ENCODE results near the gene MARF1. TPM values are rescaled to one million over a fixed set of nuclear protein-coding genes. Genes with fewer than 3 reads are reported as not detected.
"Not testable (repeated sequence)": the region's sequence is repeated elsewhere in the genome, so short reads cannot be mapped to it uniquely, and the experiment has no call there.

Gene MARF1
- total RNA-seq, 2 donors from 2014 or later, result 39.5 to 50.9 TPM

GRCh38 chr16:15658149-15658548 is 15.2 kb upstream of the MARF1 start:
- ATAC-seq, result no peak
- intact Hi-C loops (cut with DNase I), result no loop called here

DNA sequence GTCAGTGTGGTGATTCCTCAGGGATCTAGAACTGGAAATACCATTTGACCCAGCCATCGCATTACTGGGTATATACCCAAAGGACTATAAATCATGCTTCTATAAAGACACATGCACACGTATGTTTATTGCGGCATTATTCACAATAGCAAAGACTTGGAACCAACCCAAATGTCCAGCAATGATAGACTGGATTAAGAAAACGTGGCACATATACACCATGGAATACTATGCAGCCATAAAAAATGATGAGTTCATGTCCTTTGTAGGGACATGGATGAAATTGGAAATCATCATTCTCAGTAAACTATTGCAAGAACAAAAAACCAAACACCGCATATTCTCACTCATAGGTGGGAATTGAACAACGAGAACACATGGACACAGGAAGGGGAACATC is 12.6 kb upstream of the MARF1 start:
- intact Hi-C loops (cut with DNase I); ATAC-seq; DNase-seq: not testable (repeated sequence)

More at GRCh38 chr16:15658149-15658548, 15.2 kb upstream of the MARF1 start:
- DNase-seq, result no peak

DNA sequence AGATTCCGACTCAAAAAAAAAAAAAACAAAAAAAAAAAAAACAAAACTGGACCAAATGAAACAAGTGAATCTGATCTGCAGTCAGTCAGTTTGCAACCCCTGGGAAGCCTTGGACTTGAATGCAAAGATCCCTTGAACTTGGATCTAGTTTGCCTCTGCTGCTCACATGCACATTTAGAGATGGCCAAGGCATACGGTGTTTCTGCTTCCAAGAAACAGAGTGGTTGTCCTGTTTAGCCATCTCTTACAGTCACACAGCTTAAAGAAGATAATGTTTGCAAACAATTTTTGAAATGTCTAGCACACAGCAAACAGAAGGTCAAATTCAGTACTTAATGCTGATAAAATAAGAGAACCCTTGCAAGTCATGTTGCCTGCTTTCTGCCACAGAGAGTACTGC is 11.6 kb upstream of the MARF1 start:
- intact Hi-C loops (cut with DNase I), result no loop called here
- no peak for DNase-seq
- no peak for ATAC-seq

- no peak for DNase-seq
- no peak for ATAC-seq
- intact Hi-C loops (cut with DNase I), result no loop called here
These were observed 10.3 kb upstream of the MARF1 start for GRCh38 chr16:15653227-15653626.

- intact Hi-C loops (cut with DNase I), result no loop called here
- DNase-seq (no peak), ATAC-seq (no peak)
These were observed 9.5 kb upstream of the MARF1 start for GRCh38 chr16:15652293-15653001.

- intact Hi-C loops (cut with DNase I), result no loop called here
- ATAC-seq (peak; percentile 7 to 34), DNase-seq (peak; percentile 30)
These were observed 7.8 kb upstream of the MARF1 start for GRCh38 chr16:15650698-15651171.

- peak; percentile 100 for ATAC-seq
- peak; percentile 94 for DNase-seq
- intact Hi-C loops (cut with DNase I), result no loop called here
These were observed 7.2 kb upstream of the MARF1 start, which contains the start of gene NDE1 for GRCh38 chr16:15650019-15650697. NDE1 (plus strand) TSS chr16:15650245; CDS start chr16:15664779, 14,534 bp downstream.

- intact Hi-C loops (cut with DNase I), result loop anchor here in 1 of 2 donors (10.0 kb wide), 1 partner anchor 225 kb away; no protein-coding TSS in a partner anchor
- ATAC-seq (no peak), DNase-seq (no peak)
These were observed 6.7 kb upstream of the MARF1 start for GRCh38 chr16:15649727-15650018.

DNA sequence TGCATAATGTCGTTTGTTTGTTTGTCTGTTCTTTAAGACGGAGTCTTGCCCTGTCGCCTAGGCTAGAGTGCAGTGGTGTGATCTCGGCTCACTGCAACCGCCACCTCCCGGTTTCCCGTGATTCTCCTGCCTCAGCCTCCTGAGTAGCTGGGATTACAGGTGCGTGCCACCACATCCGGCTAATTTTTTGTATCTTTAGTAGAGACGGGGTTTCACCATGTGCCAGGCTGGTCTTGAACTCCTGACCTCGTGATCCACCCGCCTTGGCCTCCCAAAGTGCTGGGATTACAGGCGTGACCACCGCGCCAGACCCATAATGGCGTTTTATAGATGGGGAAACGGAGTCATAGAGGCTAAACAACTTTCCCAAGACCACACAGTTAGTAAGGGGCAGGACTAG is 6.4 kb upstream of the MARF1 start:
- not testable (repeated sequence) for DNase-seq, ATAC-seq
- intact Hi-C loops (cut with DNase I), result loop anchor here in 1 of 2 donors (10.0 kb wide), 1 partner anchor 225 kb away; no protein-coding TSS in a partner anchor

DNA sequence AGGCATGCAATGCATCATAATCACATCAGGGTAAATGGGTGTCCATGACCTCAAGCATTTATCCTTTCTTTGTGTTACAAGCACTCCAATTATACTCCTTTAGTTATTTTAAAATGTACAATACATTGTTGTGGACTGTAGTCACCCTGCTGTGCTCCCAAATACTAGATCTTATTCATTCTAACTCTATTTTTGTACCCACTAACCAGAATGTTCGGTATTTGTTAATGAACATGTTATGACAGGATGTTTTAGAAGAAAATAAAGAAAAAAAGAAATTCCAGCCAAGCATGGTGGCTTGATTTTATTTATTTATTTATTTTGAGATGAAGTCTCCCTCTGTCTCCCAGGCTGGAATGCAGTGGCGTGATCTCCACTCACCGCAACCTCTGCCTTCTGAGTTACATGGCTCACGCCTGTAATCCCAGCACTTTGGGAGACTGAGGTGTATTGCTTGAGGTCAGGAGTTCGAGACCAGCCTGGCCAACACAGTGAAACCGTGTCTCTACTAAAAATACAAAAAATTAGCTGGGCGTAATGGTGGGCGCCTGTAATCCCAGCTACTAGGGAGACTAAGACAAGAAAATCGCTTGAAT is 5.3 kb upstream of the MARF1 start:
- ATAC-seq (no peak), DNase-seq (no peak)
- intact Hi-C loops (cut with DNase I), result loop anchor here in 1 of 2 donors (10.0 kb wide), 1 partner anchor 223 kb away; no protein-coding TSS in a partner anchor

GRCh38 chr16:15647294-15648014 is 4.5 kb upstream of the MARF1 start:
- no peak for DNase-seq
- ATAC-seq, result no peak
- intact Hi-C loops (cut with DNase I), result loop anchor here in 1 of 2 donors (10.0 kb wide), 1 partner anchor 223 kb away; no protein-coding TSS in a partner anchor

GRCh38 chr16:15646557-15647293 is 3.8 kb upstream of the MARF1 start:
- ATAC-seq, result not testable (repeated sequence)
- intact Hi-C loops (cut with DNase I), result loop anchor here in 1 of 2 donors (10.0 kb wide), 1 partner anchor 222 kb away; no protein-coding TSS in a partner anchor

DNA sequence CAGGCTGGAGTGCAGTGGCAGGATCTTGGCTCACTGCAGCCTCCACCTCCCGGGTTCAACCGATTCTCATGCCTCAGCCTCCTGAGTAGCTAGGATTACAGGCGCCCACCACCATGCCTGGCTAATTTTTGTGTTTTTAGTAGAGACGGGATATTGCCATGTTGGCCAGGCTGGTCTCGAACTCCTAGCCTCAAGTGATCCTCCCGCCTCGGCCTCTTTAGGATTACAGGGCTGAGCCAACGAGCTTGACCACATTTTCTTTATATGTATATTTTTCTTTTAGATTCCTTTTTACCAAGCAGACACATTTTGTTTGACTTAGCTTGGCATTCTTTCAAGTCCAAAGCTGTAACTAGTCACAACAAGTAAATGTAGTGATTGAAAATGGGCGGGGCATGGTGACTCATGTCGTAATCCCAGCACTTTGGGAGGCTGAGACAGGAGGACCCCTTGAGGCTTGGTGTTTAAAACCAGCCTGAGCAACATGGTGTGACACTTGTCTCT is 2.1 kb upstream of the MARF1 start:
- not testable (repeated sequence) for ATAC-seq, DNase-seq
- intact Hi-C loops (cut with DNase I), result loop anchor here in 1 of 2 donors (10.0 kb wide), 1 partner anchor 220 kb away; no protein-coding TSS in a partner anchor

More at GRCh38 chr16:15646557-15647293, 3.8 kb upstream of the MARF1 start:
- DNase-seq, result not testable (repeated sequence)

DNA sequence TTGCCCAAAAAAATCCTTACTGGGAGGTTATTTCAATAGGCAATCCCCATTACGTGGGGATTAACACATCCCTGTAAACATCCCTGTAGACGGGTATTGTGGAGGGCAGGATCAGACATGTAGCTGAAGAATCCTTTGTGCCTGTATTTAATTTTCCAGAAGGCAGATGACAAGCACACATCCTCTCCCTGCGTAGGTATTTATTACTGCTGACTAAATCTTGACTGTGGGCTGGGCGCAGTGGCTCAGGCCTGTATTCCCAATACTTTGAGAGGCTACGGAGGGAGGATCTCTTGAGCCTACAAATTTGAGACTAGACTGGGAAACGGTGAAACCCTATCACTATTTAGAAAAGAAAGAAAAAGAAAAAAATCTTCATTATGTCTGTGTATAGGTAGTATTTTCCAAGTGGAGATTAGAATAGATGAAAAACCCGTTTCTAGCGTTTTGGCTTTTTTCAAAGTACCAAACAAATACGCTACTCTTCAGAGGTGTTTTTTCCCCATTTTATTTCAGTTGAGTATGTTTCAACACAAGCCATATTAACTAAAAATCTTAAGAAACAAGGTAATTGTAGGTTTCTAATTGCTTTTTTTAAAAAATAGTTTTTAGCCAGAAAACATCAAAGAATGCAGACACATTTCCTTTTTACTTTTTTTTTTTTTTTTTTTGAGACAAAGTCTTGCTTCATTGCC is 1.5 kb upstream of the MARF1 start:
- no peak for ATAC-seq
- intact Hi-C loops (cut with DNase I), result loop anchor here in 1 of 2 donors (10.0 kb wide), 1 partner anchor 220 kb away; no protein-coding TSS in a partner anchor
- DNase-seq, result no peak

- ATAC-seq, result no peak
- intact Hi-C loops (cut with DNase I), result loop anchor here in 1 of 2 donors (10.0 kb wide), 1 partner anchor 219 kb away; no protein-coding TSS in a partner anchor
- DNase-seq, result no peak
These were observed 944 bp upstream of the MARF1 start for GRCh38 chr16:15643946-15644250.

GRCh38 chr16:15642557-15643047 is 352 bp downstream of the MARF1 start:
- intact Hi-C loops (cut with DNase I), result loop anchor here in 1 of 2 donors (10.0 kb wide), 1 partner anchor 218 kb away; no protein-coding TSS in a partner anchor
- DNase-seq, result peak; percentile 69

More at GRCh38 chr16:15642557-15643047, 352 bp downstream of the MARF1 start:
- peak; percentile 54 to 59 for ATAC-seq

Data from left cardiac atrium (tissue), 4 donors.